CD4-positive, alpha-beta memory T cell (primary cell): ENCODE results near the gene SPATA2. TPM values are rescaled to one million over a fixed set of nuclear protein-coding genes. Genes with fewer than 3 reads are reported as not detected.

Experiments
- CTCF ChIA-PET: fragments of 350-600 bp; sonication (Branson Sonifier 250); formaldehyde crosslinking; loops from one replicate; lab custom pipeline; 2021; ENCODE audit warnings: inconsistent platforms; ENCODE audit not compliant: partially characterized antibody; lab: Charles Lee
- POLR2A ChIA-PET: fragments of 350-600 bp; sonication (Branson Sonifier 250); formaldehyde crosslinking; loops from one replicate; lab custom pipeline; 2021; ENCODE audit not compliant: partially characterized antibody; lab: Charles Lee
- DNase-seq, 5 donors: peaks; one replicate each; pipeline versions ENCODE4 v3.0.0 to v3.0.0-alpha.2; 2020 to 2022; ENCODE audit warnings: mixed read lengths in 1 of 5
- H3K27ac ChIP-seq: one replicate; pipeline ENCODE4 v1.7.0; 2013; ENCODE audit warnings: low read depth, low read length
- H3K27me3 ChIP-seq: 2 replicates; pipeline ENCODE4 v1.7.0; 2013; ENCODE audit warnings: mild to moderate bottlenecking, low read length, moderate library complexity; ENCODE audit not compliant: insufficient read depth
- H3K36me3 ChIP-seq: 2 replicates; pipeline ENCODE4 v1.7.0; 2013; ENCODE audit warnings: mild to moderate bottlenecking, low read length, moderate library complexity; ENCODE audit not compliant: insufficient read depth
- H3K4me1 ChIP-seq: 2 replicates; pipeline ENCODE4 v1.7.0; 2013; ENCODE audit warnings: mild to moderate bottlenecking, low read length, moderate library complexity; ENCODE audit not compliant: insufficient read depth
- H3K4me3 ChIP-seq, 2 donors: one replicate each; pipeline ENCODE4 v1.7.0; 2013; ENCODE audit warnings: low read length in 2 of 2, mild to moderate bottlenecking in 1 of 2
- H3K9me3 ChIP-seq, 2 donors: one replicate each; pipeline ENCODE4 v1.7.0; 2013; ENCODE audit warnings: low read length in 2 of 2, control low read depth in 1 of 2; ENCODE audit not compliant: control insufficient read depth in 1 of 2
- H3K27ac Mint-ChIP-seq, 7 donors: one replicate each; pipeline ENCODE4 v1.8.0; 2020 to 2021; ENCODE audit warnings: mixed read lengths in 7 of 7, mild to moderate bottlenecking in 6 of 7, inconsistent platforms in 3 of 7, moderate library complexity in 3 of 7
- H3K27me3 Mint-ChIP-seq, 2 donors: one replicate each; pipeline ENCODE4 v1.8.0; 2020 to 2021; ENCODE audit warnings: mixed read lengths in 2 of 2
- H3K36me3 Mint-ChIP-seq, 2 donors: one replicate each; pipeline ENCODE4 v1.8.0; 2020 to 2021; ENCODE audit warnings: mixed read lengths in 2 of 2, inconsistent platforms in 1 of 2, mild to moderate bottlenecking in 1 of 2
- H3K4me1 Mint-ChIP-seq, 4 donors: one replicate each; pipeline ENCODE4 v1.8.0; 2020 to 2021; ENCODE audit warnings: mixed read lengths in 4 of 4, mild to moderate bottlenecking in 1 of 4
- H3K4me3 Mint-ChIP-seq, 8 donors: one replicate each; pipeline ENCODE4 v1.8.0; 2020 to 2021; ENCODE audit warnings: mixed read lengths in 8 of 8, mild to moderate bottlenecking in 7 of 8, moderate library complexity in 6 of 8, inconsistent platforms in 3 of 8
- H3K9me3 Mint-ChIP-seq, 8 donors: one replicate each; pipeline ENCODE4 v1.8.0; 2020 to 2021; ENCODE audit warnings: mixed read lengths in 8 of 8, mild to moderate bottlenecking in 5 of 8, inconsistent platforms in 3 of 8, moderate library complexity in 1 of 8
- intact Hi-C: fragments of 100-400 bp; cut with micrococcal nuclease; formaldehyde crosslinking; loops from one replicate; pipeline ENCODE4 v1.15.1; 2023
- polyA plus RNA-seq, 2 donors: library from polyadenylated mRNA; unstranded; fragments of 300-500 nt; fragmentation: Illumina TruSeq; gene quantifications; one replicate each; pipeline ENCODE4 v1.2.3, GENCODE V29; 2021
- total RNA-seq, 2 experiments: library from RNA; stranded (reverse); gene quantifications; one replicate each; pipeline ENCODE4 v1.2.3, GENCODE V29; 2021

Gene SPATA2
- total and polyA plus RNA-seq, 4 experiments from 2014 or later: 2.6 to 9.3 (median 7.8) TPM

DNA sequence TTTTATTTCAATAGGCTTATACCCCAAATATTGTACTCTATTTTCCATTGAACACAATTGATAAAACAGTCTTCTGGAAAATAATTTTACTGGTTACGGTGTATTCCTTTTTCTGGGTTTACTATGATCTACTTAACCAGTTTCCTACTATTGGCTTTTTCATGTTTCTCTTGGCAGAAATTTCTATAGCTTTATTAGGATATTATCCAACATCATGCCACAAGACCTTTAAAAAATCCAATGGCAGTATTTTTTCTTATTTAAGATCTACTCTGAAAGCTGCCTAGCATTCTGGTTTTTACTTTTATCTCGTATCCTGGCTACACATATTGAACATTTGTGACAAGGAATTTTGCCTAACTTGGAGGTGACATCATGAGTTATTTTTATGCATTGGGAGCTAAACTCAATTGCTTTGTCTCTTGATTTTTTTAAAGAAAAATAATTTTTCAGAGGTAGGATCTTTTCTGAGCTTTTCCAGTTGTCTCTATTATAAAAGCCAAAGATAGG lies 57.2 kb downstream of the SPATA2 start:
- Histone ChIP-seq H3K27me3 (no peaks in the 10 kb centered on the region), H3K36me3 (peaks cover 29% of the 10 kb centered on the region), H3K27ac (no peak overlapping the region), H3K9me3 (no peaks in the 10 kb centered on the region), H3K4me3 (no peak overlapping the region), H3K4me1 (no peaks in the 10 kb centered on the region)
- Mint-ChIP-seq H3K27me3 (no peaks in the 10 kb centered on the region), H3K9me3 (no peaks in the 10 kb centered on the region), H3K27ac (peak overlapping the region in 2 of 7 donors; percentile 39 to 53), H3K4me1 (peaks cover 0 to 4% (median 2%) of the 10 kb centered on the region in 4 donors), H3K4me3 (no peak overlapping the region), H3K36me3 (peaks cover 43 to 75% of the 10 kb centered on the region in 2 donors)
- CTCF ChIA-PET: interaction anchor here (1.0 kb wide), 1 partner anchor 249 kb away, joined by 4 read pairs; no protein-coding TSS in a partner anchor
- POLR2A ChIA-PET: no interaction called here
- DNase-seq: no peak
- intact Hi-C loops: no loop called here

DNA sequence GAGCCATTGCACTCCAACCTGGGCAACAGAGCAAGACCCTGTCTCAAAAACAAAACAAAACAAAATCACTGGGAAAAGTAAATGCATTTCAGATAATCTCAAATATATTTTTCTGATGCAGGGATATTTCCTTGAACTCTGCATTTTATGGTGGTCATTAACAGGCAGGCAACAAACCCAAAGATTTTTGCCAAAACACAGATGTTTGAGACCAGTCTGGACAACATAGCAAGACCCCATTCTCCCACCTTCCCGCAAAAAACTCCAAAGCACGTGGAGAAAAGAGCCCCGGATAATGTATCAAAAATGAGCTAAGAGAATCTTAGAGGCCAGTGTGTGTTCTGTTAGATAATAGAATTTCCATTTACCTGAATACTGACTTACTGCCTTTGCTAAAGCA lies 58.4 kb downstream of the SPATA2 start:
- intact Hi-C loops: no loop called here
- H3K4me1 ChIP-seq: no peaks in the 10 kb centered on the region
- POLR2A ChIA-PET: no interaction called here
- H3K27ac ChIP-seq: no peak overlapping the region
- H3K4me3 ChIP-seq: no peak overlapping the region
- peaks cover 29% of the 10 kb centered on the region for H3K36me3 ChIP-seq
- H3K27me3 ChIP-seq: no peaks in the 10 kb centered on the region
- Mint-ChIP-seq H3K9me3 (no peaks in the 10 kb centered on the region), H3K4me3 (no peak overlapping the region), H3K36me3 (peaks cover 51 to 73% of the 10 kb centered on the region in 2 donors), H3K27me3 (no peaks in the 10 kb centered on the region), H3K27ac (peak overlapping the region in 1 of 7 donors; percentile 21), H3K4me1 (peaks cover 0 to 4% (median 2%) of the 10 kb centered on the region in 4 donors)
- CTCF ChIA-PET: no interaction called here
- no peaks in the 10 kb centered on the region for H3K9me3 ChIP-seq
- no peak for DNase-seq

DNA sequence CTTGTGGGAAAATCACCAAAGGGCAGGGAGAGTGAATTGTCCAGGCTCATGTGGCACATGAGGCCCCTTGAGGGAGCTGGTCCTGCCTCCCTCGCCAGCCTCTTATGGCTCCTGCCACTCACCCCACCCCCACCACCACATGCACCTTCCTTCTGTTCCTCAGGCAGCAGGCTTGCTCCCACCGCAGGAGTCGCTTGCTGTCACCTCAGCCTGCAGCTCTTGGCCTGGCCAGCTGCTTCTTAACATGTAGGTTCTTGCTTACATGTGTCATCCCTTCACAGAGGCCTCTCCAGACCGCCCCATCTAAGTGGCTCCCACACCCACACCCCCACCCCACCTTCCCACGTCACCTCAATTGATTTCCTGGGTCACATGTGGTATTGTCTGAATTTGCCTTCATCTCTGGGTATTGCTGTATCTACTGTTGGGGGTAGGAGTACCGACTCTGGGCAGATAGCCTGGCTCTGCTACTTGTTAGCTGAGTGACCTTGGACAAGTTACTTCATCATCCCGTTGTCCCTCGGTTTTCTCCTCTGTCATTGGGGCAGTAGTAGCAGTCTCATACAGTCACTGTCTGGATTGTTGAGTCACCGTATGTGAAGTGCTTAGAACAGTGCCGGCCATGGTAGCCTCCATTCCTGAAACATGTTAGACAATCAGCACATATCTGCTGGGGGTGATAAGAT lies 61.0 kb downstream of the SPATA2 start:
- ChIA-PET POLR2A (no interaction called here), CTCF (interaction anchor here (1.8 kb wide), 1 partner anchor 8 kb away, joined by 9 read pairs; no protein-coding TSS in a partner anchor)
- H3K27me3 ChIP-seq: no peaks in the 10 kb centered on the region
- intact Hi-C loops: no loop called here
- peaks cover 38% of the 10 kb centered on the region for H3K36me3 ChIP-seq
- H3K4me1 Mint-ChIP-seq: peaks cover 5 to 13% (median 9%) of the 10 kb centered on the region in 4 donors
- H3K4me1 ChIP-seq: peaks cover 12% of the 10 kb centered on the region
- no peak overlapping the region for H3K4me3 ChIP-seq
- H3K27ac ChIP-seq: no peak overlapping the region
- DNase-seq: no peak
- no peaks in the 10 kb centered on the region for H3K27me3 Mint-ChIP-seq
- H3K27ac Mint-ChIP-seq: peak overlapping the region in 4 of 7 donors; percentile 52 to 81 (median 54)
- no peak overlapping the region for H3K4me3 Mint-ChIP-seq
- peaks cover 46 to 75% of the 10 kb centered on the region in 2 donors for H3K36me3 Mint-ChIP-seq
- H3K9me3 ChIP-seq: no peaks in the 10 kb centered on the region
- no peaks in the 10 kb centered on the region for H3K9me3 Mint-ChIP-seq

DNA sequence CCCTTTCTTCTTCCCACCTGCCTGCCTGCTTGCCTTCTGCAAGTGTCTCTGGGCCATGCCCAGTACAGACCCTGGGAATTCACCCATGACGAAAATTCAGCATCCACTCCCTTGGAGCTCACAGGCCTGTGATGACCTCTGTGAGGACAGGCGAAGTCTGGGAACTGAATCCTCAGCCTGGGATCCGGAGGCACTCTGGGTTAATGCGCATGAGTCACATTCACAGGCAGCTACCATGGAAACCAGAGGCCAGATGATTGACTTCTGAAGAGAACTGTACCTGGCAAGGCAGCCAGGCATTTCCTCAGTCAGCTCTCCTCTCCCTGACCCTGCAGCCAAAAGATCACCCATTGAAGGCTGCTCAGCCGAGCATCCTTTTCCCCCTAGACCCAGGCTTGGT lies 61.7 kb downstream of the SPATA2 start:
- Mint-ChIP-seq H3K36me3 (peaks cover 49 to 77% of the 10 kb centered on the region in 2 donors), H3K4me3 (no peak overlapping the region), H3K27ac (peak overlapping the region in 1 of 7 donors; percentile 78), H3K9me3 (no peaks in the 10 kb centered on the region), H3K27me3 (no peaks in the 10 kb centered on the region), H3K4me1 (peaks cover 5 to 17% (median 12%) of the 10 kb centered on the region in 4 donors)
- Histone ChIP-seq H3K4me1 (peaks cover 12% of the 10 kb centered on the region), H3K27ac (no peak overlapping the region), H3K36me3 (peaks cover 41% of the 10 kb centered on the region), H3K4me3 (no peak overlapping the region), H3K9me3 (no peaks in the 10 kb centered on the region), H3K27me3 (no peaks in the 10 kb centered on the region)
- intact Hi-C loops: no loop called here
- no peak for DNase-seq
- POLR2A ChIA-PET: no interaction called here
- CTCF ChIA-PET: no interaction called here

Other genes starting within 250 kb of the SPATA2 start
- 1 to 10 TPM; 5.5 to 6.2 TPM for gene B4GALT5, start 201.7 kb downstream of the SPATA2 start, total RNA-seq
- 1 to 10 TPM in 1 of 2 donors, under 1 TPM in 1; 0.43 to 2.4 TPM for gene B4GALT5, start 201.7 kb downstream of the SPATA2 start, polyA plus RNA-seq
- gene SLC9A8, start 102.7 kb downstream of the SPATA2 start, total RNA-seq: 10 to 100 TPM; 24.4 to 25.6 TPM
- 1 to 10 TPM; 3.4 to 9.5 TPM for gene SLC9A8, start 102.7 kb downstream of the SPATA2 start, polyA plus RNA-seq
- 100 to 1,000 TPM in 1 of 2 experiments, 10 to 100 TPM in 1; 96.3 to 101 TPM for gene RNF114, start 20.9 kb upstream of the SPATA2 start, total RNA-seq
- 100 to 1,000 TPM; 107 to 177 TPM for gene RNF114, start 20.9 kb upstream of the SPATA2 start, polyA plus RNA-seq
- gene SNAI1, start 67.5 kb upstream of the SPATA2 start, total RNA-seq: under 1 TPM; 0.19 to 0.44 TPM
- under 1 TPM; 0.17 to 0.60 TPM for gene SNAI1, start 67.5 kb upstream of the SPATA2 start, polyA plus RNA-seq
- 100 to 1,000 TPM; 131 to 133 TPM for gene UBE2V1, start 197.6 kb upstream of the SPATA2 start, total RNA-seq
- 100 to 1,000 TPM; 151 to 176 TPM for gene UBE2V1, start 197.6 kb upstream of the SPATA2 start, polyA plus RNA-seq
- gene PEDS1, start 238.2 kb upstream of the SPATA2 start, total RNA-seq: 10 to 100 TPM; 16.8 TPM
- gene PEDS1, start 238.2 kb upstream of the SPATA2 start, polyA plus RNA-seq: 10 to 100 TPM; 14.7 to 25.1 TPM